Astrocyte (in vitro differentiated cells and primary cell): Measurements from ENCODE around the gene ALDH1L1. TPM values are rescaled to one million over a fixed set of nuclear protein-coding genes. Genes with fewer than 3 reads are reported as not detected.

Experiments used
- DNase-seq: peaks from one replicate; pipeline ENCODE4 v3.0.0-alpha.2; 2010; ENCODE audit warnings: low read depth
- FAIRE-seq: peaks from 2 replicates; lab custom pipeline; 2011; peaks lifted over from hg19 to GRCh38; lab: Jason Lieb, UNC
- H2AFZ ChIP-seq: 2 replicates; pipeline ENCODE4 v1.6.0; 2012; ENCODE audit warnings: low read depth, low read length, inconsistent platforms
- H3K27ac ChIP-seq: 2 replicates; pipeline ENCODE4 v1.5.1; 2011; ENCODE audit warnings: low read depth, low read length, inconsistent platforms
- H3K27me3 ChIP-seq: 2 replicates; pipeline ENCODE4 v1.6.0; 2011; ENCODE audit warnings: low read length, inconsistent platforms; ENCODE audit not compliant: insufficient read depth
- H3K36me3 ChIP-seq: 2 replicates; pipeline ENCODE4 v1.5.1; 2011; ENCODE audit warnings: low read length, inconsistent platforms; ENCODE audit not compliant: insufficient read depth
- H3K4me1 ChIP-seq: 2 replicates; pipeline ENCODE4 v1.5.1; 2011; ENCODE audit warnings: low read length, inconsistent platforms; ENCODE audit not compliant: insufficient read depth
- H3K4me2 ChIP-seq: 2 replicates; pipeline ENCODE4 v1.6.0; 2012; ENCODE audit warnings: low read length, inconsistent platforms
- H3K4me3 ChIP-seq: 2 replicates; pipeline ENCODE4 v1.5.1; 2011; ENCODE audit warnings: low read depth, mild to moderate bottlenecking, low read length, inconsistent platforms; ENCODE audit not compliant: insufficient read depth
- H3K79me2 ChIP-seq: 2 replicates; pipeline ENCODE4 v1.6.0; 2012; ENCODE audit warnings: mild to moderate bottlenecking, low read length, inconsistent platforms; ENCODE audit not compliant: insufficient read depth
- H3K9ac ChIP-seq: 2 replicates; pipeline ENCODE4 v1.6.0; 2012; ENCODE audit warnings: mild to moderate bottlenecking, low read length, inconsistent platforms
- H3K9me3 ChIP-seq: 2 replicates; pipeline ENCODE4 v1.5.1; 2012; ENCODE audit warnings: low read depth, mild to moderate bottlenecking, low read length, inconsistent platforms; ENCODE audit not compliant: insufficient read depth
- H4K20me1 ChIP-seq: 2 replicates; pipeline ENCODE4 v1.6.0; 2012; ENCODE audit warnings: low read length, inconsistent platforms; ENCODE audit not compliant: insufficient read depth
- H3K27ac Mint-ChIP-seq: one replicate; pipeline ENCODE4 v1.8.0; 2021; ENCODE audit warnings: mild to moderate bottlenecking, mixed read lengths; ENCODE audit not compliant: unreplicated experiment
- H3K27me3 Mint-ChIP-seq: one replicate; pipeline ENCODE4 v1.8.0; 2021; ENCODE audit warnings: low read depth, mixed read lengths; ENCODE audit not compliant: unreplicated experiment
- H3K36me3 Mint-ChIP-seq: one replicate; pipeline ENCODE4 v1.8.0; 2021; ENCODE audit warnings: low read depth, mixed read lengths; ENCODE audit not compliant: unreplicated experiment
- H3K4me1 Mint-ChIP-seq: one replicate; pipeline ENCODE4 v1.8.0; 2021; ENCODE audit warnings: low read depth, mixed read lengths; ENCODE audit not compliant: unreplicated experiment
- H3K4me3 Mint-ChIP-seq: one replicate; pipeline ENCODE4 v1.8.0; 2021; ENCODE audit warnings: mild to moderate bottlenecking, moderate library complexity, mixed read lengths; ENCODE audit not compliant: unreplicated experiment
- H3K9me3 Mint-ChIP-seq: one replicate; pipeline ENCODE4 v1.8.0; 2021; ENCODE audit warnings: mild to moderate bottlenecking, mixed read lengths; ENCODE audit not compliant: unreplicated experiment
- CTCF ChIP-seq: IDR thresholded peaks from 2 replicates; pipeline ENCODE4 v1.5.1; 2011; ENCODE audit warnings: low read depth, mild to moderate bottlenecking, inconsistent platforms, low read length, moderate library complexity; ENCODE audit not compliant: insufficient read depth
- EZH2 ChIP-seq: IDR thresholded peaks from 2 replicates; pipeline ENCODE4 v1.6.1; 2012; ENCODE audit warnings: mild to moderate bottlenecking, low read length, inconsistent platforms; ENCODE audit not compliant: insufficient read depth
- total RNA-seq: library from RNA; stranded (reverse); gene quantifications from 2 replicates; pipeline ENCODE4 v1.2.1, GENCODE V29; 2021

The ALDH1L1 gene
- total RNA-seq, 1 donor from 2014 or later: not detected

- no peak overlapping the region for H3K4me3 Mint-ChIP-seq
- Histone ChIP-seq H3K79me2 (no peaks in the 10 kb centered on the region), H3K36me3 (no peaks in the 10 kb centered on the region), H3K4me1 (no peaks in the 10 kb centered on the region), H3K9ac (no peak overlapping the region), H3K27me3 (peaks cover 12% of the 10 kb centered on the region), H4K20me1 (no peaks in the 10 kb centered on the region), H3K4me2 (no peak overlapping the region), H3K9me3 (no peaks in the 10 kb centered on the region), H3K27ac (no peak overlapping the region), H3K4me3 (no peak overlapping the region), H2AFZ (no peak overlapping the region)
- peak overlapping the region; percentile 60 for H3K27ac Mint-ChIP-seq
- TF ChIP-seq EZH2: no peak
- no peak for TF ChIP-seq CTCF
- DNase-seq (no peak), FAIRE-seq (no peak)
- no peaks in the 10 kb centered on the region for H3K36me3 Mint-ChIP-seq
- H3K4me1 Mint-ChIP-seq: no peaks in the 10 kb centered on the region
- peaks cover 31% of the 10 kb centered on the region for H3K27me3 Mint-ChIP-seq
- peaks cover 4% of the 10 kb centered on the region for H3K9me3 Mint-ChIP-seq
Observed at GRCh38 chr3:126135406-126136076, 44.8 kb downstream of the ALDH1L1 start.

- Histone ChIP-seq H3K9ac (no peak overlapping the region), H3K79me2 (no peaks in the 10 kb centered on the region), H3K4me2 (no peak overlapping the region), H2AFZ (no peak overlapping the region), H3K4me1 (no peaks in the 10 kb centered on the region), H3K27ac (no peak overlapping the region), H4K20me1 (no peaks in the 10 kb centered on the region), H3K4me3 (no peak overlapping the region), H3K9me3 (no peaks in the 10 kb centered on the region), H3K27me3 (peaks cover 12% of the 10 kb centered on the region), H3K36me3 (no peaks in the 10 kb centered on the region)
- peaks cover 31% of the 10 kb centered on the region for H3K27me3 Mint-ChIP-seq
- no peaks in the 10 kb centered on the region for H3K4me1 Mint-ChIP-seq
- no peak for FAIRE-seq
- TF ChIP-seq EZH2 (no peak), CTCF (no peak)
- no peak for DNase-seq
- peak overlapping the region; percentile 60 for H3K27ac Mint-ChIP-seq
- peaks cover 4% of the 10 kb centered on the region for H3K9me3 Mint-ChIP-seq
- H3K4me3 Mint-ChIP-seq: no peak overlapping the region
- no peaks in the 10 kb centered on the region for H3K36me3 Mint-ChIP-seq
Observed at GRCh38 chr3:126135071-126135405, 45.3 kb downstream of the ALDH1L1 start.

GRCh38 chr3:126134219-126134975, 46.0 kb downstream of the ALDH1L1 start:
- no peak overlapping the region for H3K4me2 ChIP-seq
- peak; percentile 53 for TF ChIP-seq CTCF
- TF ChIP-seq EZH2: no peak
- H3K36me3 Mint-ChIP-seq: no peaks in the 10 kb centered on the region
- peaks cover 7% of the 10 kb centered on the region for H3K27me3 ChIP-seq
- H2AFZ ChIP-seq: peak overlapping the region; percentile 59
- H3K27me3 Mint-ChIP-seq: peaks cover 31% of the 10 kb centered on the region
- no peak overlapping the region for H3K27ac ChIP-seq
- no peaks in the 10 kb centered on the region for H3K4me1 ChIP-seq
- H3K4me3 ChIP-seq: no peak overlapping the region
- FAIRE-seq (no peak), DNase-seq (peak; percentile 10)
- no peaks in the 10 kb centered on the region for H3K79me2 ChIP-seq
- H4K20me1 ChIP-seq: no peaks in the 10 kb centered on the region
- H3K4me3 Mint-ChIP-seq: no peak overlapping the region
- no peaks in the 10 kb centered on the region for H3K36me3 ChIP-seq
- H3K4me1 Mint-ChIP-seq: no peaks in the 10 kb centered on the region
- H3K27ac Mint-ChIP-seq: no peak overlapping the region
- H3K9me3 Mint-ChIP-seq: peaks cover 4% of the 10 kb centered on the region
- H3K9ac ChIP-seq: no peak overlapping the region
- H3K9me3 ChIP-seq: no peaks in the 10 kb centered on the region
